OCI-LY3 (cell line): ENCODE data around the gene CLK4.

Source experiments
- H2AFZ ChIP-seq: fragments of 200-600, 300-600 bp; shearing (Covaris generic); 2 replicates; pipeline ENCODE4 v1.6.0; 2014; ENCODE audit warnings: antibody characterized with exemption, low read depth, low read length
- H3K27ac ChIP-seq: fragments of 200-600, 300-600 bp; sonication (generic); 2 replicates; pipeline ENCODE4 v1.5.1; 2014; ENCODE audit warnings: mild to moderate bottlenecking, low read length, moderate library complexity, mixed read lengths
- H3K27me3 ChIP-seq: fragments of 200-600, 300-600 bp; sonication (generic); 2 replicates; pipeline ENCODE4 v1.6.1; 2014; ENCODE audit warnings: low read depth, low read length, mixed read lengths
- H3K36me3 ChIP-seq: fragments of 200-600, 300-600 bp; sonication (generic); replicated peaks from 2 replicates; pipeline ENCODE3; 2014; ENCODE audit warnings: low read depth, low read length, mixed read lengths
- H3K4me1 ChIP-seq: fragments of 300-600, 200-600 bp; sonication (generic); 2 replicates; pipeline ENCODE4 v1.6.1; 2014; ENCODE audit warnings: low read length, mixed read lengths
- H3K4me2 ChIP-seq: fragments of 200-600, 300-600 bp; sonication (generic); 2 replicates; pipeline ENCODE4 v1.6.1; 2014; ENCODE audit warnings: low read length, mixed read lengths
- H3K4me3 ChIP-seq: fragments of 300-600, 200-600 bp; sonication (generic); 2 replicates; pipeline ENCODE4 v1.5.1; 2014; ENCODE audit warnings: antibody characterized with exemption, mild to moderate bottlenecking, low read length, moderate library complexity
- H3K79me2 ChIP-seq: fragments of 300-600, 200-600 bp; shearing (Covaris generic); 2 replicates; pipeline ENCODE4 v1.6.1; 2014; ENCODE audit warnings: mild to moderate bottlenecking, low read length, mixed read lengths
- H3K9ac ChIP-seq: fragments of 300-600, 200-600 bp; shearing (Covaris generic); 2 replicates; pipeline ENCODE4 v1.6.0; 2014; ENCODE audit warnings: mild to moderate bottlenecking, low read length, moderate library complexity
- H3K9me3 ChIP-seq: fragments of 200-600, 300-600 bp; shearing (Covaris generic); 2 replicates; pipeline ENCODE4 v1.6.1; 2014; ENCODE audit warnings: low read length, mixed read lengths; ENCODE audit not compliant: insufficient read depth
- H4K20me1 ChIP-seq: fragments of 200-600, 300-600 bp; sonication (generic); 2 replicates; pipeline ENCODE4 v1.6.1; 2016; ENCODE audit warnings: low read length, mixed read lengths; ENCODE audit not compliant: insufficient read depth
- CTCF ChIP-seq: fragments of 200-600, 300-600 bp; sonication (generic); IDR thresholded peaks from 2 replicates; pipeline ENCODE4 v1.5.1; 2014; ENCODE audit warnings: antibody characterized with exemption, low read length, low read depth
- EZH2phosphoT487 ChIP-seq: fragments of 200-600 bp; shearing (Covaris generic); IDR thresholded peaks from 2 replicates; pipeline ENCODE4 v1.6.1; 2018; ENCODE audit warnings: antibody characterized with exemption, mixed run types, low read depth

Gene CLK4

DNA sequence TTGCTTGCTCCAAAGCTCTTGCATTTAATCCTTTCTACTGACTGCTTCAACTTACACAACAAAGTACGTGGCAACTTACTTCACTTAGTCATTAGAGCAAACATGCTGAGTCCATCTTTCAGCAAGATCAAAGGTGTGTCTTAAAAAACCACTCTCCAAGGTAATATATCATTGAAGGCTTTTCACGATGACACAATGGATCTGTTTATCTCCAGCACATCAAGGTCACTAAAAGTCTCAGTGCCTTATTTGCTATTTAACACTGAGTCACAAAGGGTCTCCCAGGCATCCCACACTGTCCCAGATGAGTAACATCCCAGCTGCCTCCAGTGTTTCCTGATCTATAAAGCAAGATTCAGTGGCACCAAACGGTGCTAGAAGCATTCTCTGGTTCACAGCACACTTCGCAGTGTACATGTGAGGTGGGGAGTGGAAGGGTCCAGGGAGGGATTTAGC lies 3.7 kb upstream of the CLK4 start:
- TF ChIP-seq CTCF (no peak), EZH2phosphoT487 (no peak)
- H3K27ac ChIP-seq, result no peak overlapping the region
- H3K9ac ChIP-seq, result no peak overlapping the region
- no peaks in the 10 kb centered on the region for H3K27me3 ChIP-seq
- no peak overlapping the region for H3K4me2 ChIP-seq
- H3K36me3 ChIP-seq, result peaks cover 6% of the 10 kb centered on the region
- H3K4me1 ChIP-seq, result peaks cover 24% of the 10 kb centered on the region
- H4K20me1 ChIP-seq, result peaks cover 8% of the 10 kb centered on the region
- no peak overlapping the region for H2AFZ ChIP-seq
- H3K9me3 ChIP-seq, result peaks cover 7% of the 10 kb centered on the region; the same call in 1 of the 2 replicates
- H3K4me3 ChIP-seq, result no peak overlapping the region
- H3K79me2 ChIP-seq, result peaks cover 13% of the 10 kb centered on the region

GRCh38 chr5:178627259-178627598 lies 379 bp upstream of the CLK4 start:
- Histone ChIP-seq H3K27ac (peak overlapping the region; percentile 32), H3K9ac (peak overlapping the region; percentile 63), H3K4me2 (peak overlapping the region; percentile 77)

GRCh38 chr5:178625679-178626483 lies 969 bp downstream of the CLK4 start:
- peak overlapping the region; percentile 77 for H3K27ac ChIP-seq
- peaks cover 26% of the 10 kb centered on the region for H4K20me1 ChIP-seq
- H3K4me2 ChIP-seq, result peak overlapping the region; percentile 85
- H2AFZ ChIP-seq, result no peak overlapping the region
- H3K36me3 ChIP-seq, result peaks cover 16% of the 10 kb centered on the region
- TF ChIP-seq CTCF, result no peak
- TF ChIP-seq EZH2phosphoT487, result no peak
- no peaks in the 10 kb centered on the region for H3K9me3 ChIP-seq
- H3K79me2 ChIP-seq, result peaks cover 59% of the 10 kb centered on the region
- H3K4me3 ChIP-seq, result peak overlapping the region; percentile 97
- no peaks in the 10 kb centered on the region for H3K27me3 ChIP-seq
- peaks cover 22% of the 10 kb centered on the region for H3K4me1 ChIP-seq
- peak overlapping the region; percentile 95 for H3K9ac ChIP-seq

More at GRCh38 chr5:178627259-178627598, 379 bp upstream of the CLK4 start:
- no peaks in the 10 kb centered on the region for H3K9me3 ChIP-seq
- H3K79me2 ChIP-seq, result peaks cover 46% of the 10 kb centered on the region
- peak overlapping the region; percentile 68 for H2AFZ ChIP-seq
- peak overlapping the region; percentile 82 for H3K4me3 ChIP-seq
- peaks cover 8% of the 10 kb centered on the region for H3K36me3 ChIP-seq
- H4K20me1 ChIP-seq, result peaks cover 26% of the 10 kb centered on the region
- TF ChIP-seq EZH2phosphoT487, result no peak
- TF ChIP-seq CTCF, result no peak
- peaks cover 34% of the 10 kb centered on the region for H3K4me1 ChIP-seq
- no peaks in the 10 kb centered on the region for H3K27me3 ChIP-seq

- H3K4me1 ChIP-seq, result peaks cover 19% of the 10 kb centered on the region
- peak overlapping the region; percentile 95 for H3K9ac ChIP-seq
- peaks cover 26% of the 10 kb centered on the region for H3K36me3 ChIP-seq
- H3K27me3 ChIP-seq, result no peaks in the 10 kb centered on the region
- no peaks in the 10 kb centered on the region for H3K9me3 ChIP-seq
- peak overlapping the region; percentile 97 for H3K4me3 ChIP-seq
- H2AFZ ChIP-seq, result no peak overlapping the region
- H3K4me2 ChIP-seq, result peak overlapping the region; percentile 85
- H3K27ac ChIP-seq, result no peak overlapping the region
- H3K79me2 ChIP-seq, result peaks cover 68% of the 10 kb centered on the region
- no peak for TF ChIP-seq EZH2phosphoT487
- no peak for TF ChIP-seq CTCF
- H4K20me1 ChIP-seq, result peaks cover 27% of the 10 kb centered on the region
These were observed 2.0 kb downstream of the CLK4 start for GRCh38 chr5:178624631-178625546.
